Aorta (tissue), 5 donors: ENCODE results near the gene SFMBT1. TPM values are rescaled to one million over a fixed set of nuclear protein-coding genes. Genes with fewer than 3 reads are reported as not detected.
A peak's percentile ranks its signal among the peaks of the same experiment; 100 is the strongest.

Experiments used
- ATAC-seq: fragments of 200-7000 bp; cut with Tn5 transposase; one replicate; pipeline ENCODE4 v1.9.1; 2022; ENCODE audit warnings: moderate library complexity; ENCODE audit not compliant: low FRiP score
- DNase-seq, 2 donors: peaks; one replicate each; pipeline ENCODE4 v3.0.0-alpha.2; 2020
- H3K27ac ChIP-seq, 2 donors: one replicate each; pipeline ENCODE4 v1.5.1; 2013; ENCODE audit warnings: low read length in 2 of 2, mild to moderate bottlenecking in 2 of 2, moderate library complexity in 2 of 2, control low read depth in 1 of 2, inconsistent platforms in 1 of 2, low read depth in 1 of 2
- H3K27me3 ChIP-seq, 2 donors: one replicate each; pipeline ENCODE4 v1.6.1; 2013; ENCODE audit warnings: control low read depth in 1 of 2, low read length in 1 of 2, mild to moderate bottlenecking in 1 of 2, moderate library complexity in 1 of 2; ENCODE audit not compliant: insufficient read depth in 2 of 2, control insufficient read depth in 1 of 2
- H3K36me3 ChIP-seq, 2 donors: one replicate each; pipeline ENCODE4 v1.6.1; 2013; ENCODE audit warnings: control low read depth in 1 of 2, low read length in 1 of 2, mild to moderate bottlenecking in 1 of 2; ENCODE audit not compliant: insufficient read depth in 2 of 2, control insufficient read depth in 1 of 2
- H3K4me1 ChIP-seq, 2 donors: one replicate each; pipeline ENCODE4 v1.6.1; 2013; ENCODE audit warnings: low read length in 2 of 2, control low read depth in 1 of 2, mild to moderate bottlenecking in 1 of 2, moderate library complexity in 1 of 2; ENCODE audit not compliant: insufficient read depth in 2 of 2, control insufficient read depth in 1 of 2
- H3K4me3 ChIP-seq, 2 donors: one replicate each; pipeline ENCODE4 v1.5.1; 2013; ENCODE audit warnings: low read length in 2 of 2, control low read depth in 1 of 2, mild to moderate bottlenecking in 1 of 2
- H3K9me3 ChIP-seq: one replicate; pipeline ENCODE4 v1.6.1; 2013; ENCODE audit warnings: mild to moderate bottlenecking, low read length; ENCODE audit not compliant: control insufficient read depth
- WGBS, 2 donors: extraction: QIAGEN DNeasy Blood & Tissue Kit; methylation state at CpG; one replicate each; pipeline ENCODE4 v1.1.7; 2013; 5-methylcytosine and 5-hydroxymethylcytosine counted together
- intact Hi-C, 2 donors: fragments of 100-400 bp; cut with DNase I; formaldehyde crosslinking; loops; one replicate each; pipeline versions ENCODE4 v1.14.2 to v1.15.0; 2022
- polyA plus RNA-seq, 2 donors: library from polyadenylated mRNA; stranded (reverse); fragments of 200-250 nt; gene quantifications; one replicate each; pipeline ENCODE4 v1.2.3, GENCODE V29; 2013
- total RNA-seq, 2 donors: library from RNA; stranded (reverse); fragmentation: NEBNext Ultra II Directional; extraction: Animal tissue kit (Norgen Biotek cat#: 25700); gene quantifications; one replicate each; pipeline ENCODE4 v1.2.1, GENCODE V29; 2021
- donor health status: healthy with polysubstance abuse.
- donor health status: Bipolar disorder and iron deficiency.
- donor health status: DM: no; HTN: no; CAD: no.
- donor health status: DM: no; HTN: no; CAD: no.
- donor health status: DM: yes; HTN: yes; CAD: no.

The SFMBT1 gene
- total and polyA plus RNA-seq, 4 donors, result 0.75 to 12.6 (median 5.4) TPM

DNA sequence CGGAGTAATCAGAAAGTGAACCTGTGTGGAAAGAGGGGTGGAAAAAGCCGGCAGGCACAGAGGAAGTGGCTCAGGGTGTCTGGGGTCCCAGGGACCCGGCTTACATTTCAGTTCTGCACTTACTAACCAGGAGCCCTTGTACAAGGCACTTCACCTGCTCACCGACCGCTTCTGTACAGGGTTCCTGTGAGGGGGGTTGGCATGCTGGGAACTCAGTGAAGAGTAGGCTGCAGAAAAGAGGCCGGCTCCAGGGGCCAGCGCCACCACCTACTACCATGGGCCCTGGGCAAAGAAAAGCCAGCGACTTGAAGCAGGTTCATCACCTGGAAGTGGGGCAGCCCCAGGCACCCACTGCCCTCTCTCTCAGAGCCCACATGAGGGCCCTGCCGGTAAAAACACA is 154.7 kb downstream of the SFMBT1 start:
- peak overlapping the region; percentile 60 to 91 for H3K27ac ChIP-seq
- peaks cover 4 to 26% of the 10 kb centered on the region in 2 donors for H3K4me1 ChIP-seq
- intact Hi-C loops, result loop anchor here (5.0 kb wide), 1 partner anchor 59 kb away; the partner anchor contains the start of gene ITIH4 (in 2 of the 2)
- DNase-seq, result no peak
- H3K9me3 ChIP-seq, result no peaks in the 10 kb centered on the region
- H3K4me3 ChIP-seq, result no peak overlapping the region
- H3K27me3 ChIP-seq, result no peaks in the 10 kb centered on the region
- H3K36me3 ChIP-seq, result no peaks in the 10 kb centered on the region
- ATAC-seq, result no peak
- WGBS, 2 donors, result 37 to 40% methylated on average over 9 of the region's 9 CpGs

DNA sequence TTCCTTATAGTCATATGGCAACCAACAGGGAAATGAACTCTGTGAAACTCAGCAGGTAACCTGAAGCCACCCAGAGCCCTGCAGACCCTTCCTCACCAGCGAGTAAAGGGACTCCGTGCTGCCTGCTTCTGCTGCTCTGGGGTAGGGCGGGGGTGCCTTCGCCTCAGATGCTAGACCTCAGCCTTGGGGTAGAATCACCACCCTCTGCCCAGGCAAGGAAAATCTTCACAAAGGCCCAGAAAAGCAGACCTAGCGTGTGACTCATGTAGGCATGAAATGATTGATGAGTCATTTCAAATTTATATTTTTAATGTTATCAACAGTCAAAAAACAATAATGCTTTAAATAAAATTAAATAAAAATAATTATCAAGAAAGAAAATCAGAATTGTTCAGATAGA is 155.1 kb downstream of the SFMBT1 start:
- DNase-seq (no peak), ATAC-seq (no peak)
- 56 to 68% methylated on average over 5 of the region's 5 CpGs for WGBS, 2 donors
- intact Hi-C loops, result loop anchor here (5.0 kb wide), 1 partner anchor 58 kb away; the partner anchor contains the start of gene ITIH4 (in 2 of the 2)
- Histone ChIP-seq H3K27me3 (no peaks in the 10 kb centered on the region), H3K36me3 (no peaks in the 10 kb centered on the region), H3K27ac (peak overlapping the region; percentile 91), H3K4me1 (peaks cover 4 to 26% of the 10 kb centered on the region in 2 donors), H3K4me3 (no peak overlapping the region), H3K9me3 (no peaks in the 10 kb centered on the region)

- Histone ChIP-seq H3K27ac (peak overlapping the region in 1 of 2 donors; percentile 41), H3K36me3 (peaks cover 2 to 3% of the 10 kb centered on the region in 2 donors), H3K9me3 (no peaks in the 10 kb centered on the region), H3K4me3 (no peak overlapping the region), H3K4me1 (peaks cover 4 to 23% of the 10 kb centered on the region in 2 donors), H3K27me3 (no peaks in the 10 kb centered on the region)
- WGBS, 2 donors, result 90 to 91% methylated on average over 8 of the region's 8 CpGs
- intact Hi-C loops, result loop anchor here (5.0 kb wide), 1 partner anchor 58 kb away; the partner anchor contains the start of gene ITIH4 (in 2 of the 2)
- no peak for DNase-seq
- no peak for ATAC-seq
These were observed 156.0 kb downstream of the SFMBT1 start for GRCh38 chr3:52889901-52890300.

DNA sequence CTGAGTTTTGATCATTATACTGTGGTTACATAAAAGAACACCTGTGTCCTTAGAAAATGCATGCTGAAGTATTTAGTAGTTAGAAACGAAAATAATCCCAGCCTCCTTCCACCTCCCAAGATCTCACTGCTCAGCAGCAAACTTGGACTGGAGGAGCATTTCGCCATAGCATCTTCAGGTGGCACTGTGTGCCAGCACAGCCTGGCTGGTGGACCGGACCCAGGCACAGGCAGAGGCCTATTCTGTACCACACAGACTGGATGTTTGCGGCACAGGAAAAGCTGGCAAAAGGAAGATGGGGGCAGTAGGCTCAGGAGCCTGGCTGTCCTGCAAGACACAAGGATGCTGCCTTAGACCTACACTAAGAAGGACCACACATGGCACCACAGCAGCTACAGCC is 158.7 kb downstream of the SFMBT1 start:
- DNase-seq, result no peak
- no peak overlapping the region for H3K4me3 ChIP-seq
- H3K36me3 ChIP-seq, result peaks cover 2 to 3% of the 10 kb centered on the region in 2 donors
- intact Hi-C loops, result no loop called here
- H3K27ac ChIP-seq, result no peak overlapping the region
- H3K4me1 ChIP-seq, result peaks cover 2 to 15% of the 10 kb centered on the region in 2 donors
- no peaks in the 10 kb centered on the region for H3K27me3 ChIP-seq
- no peak for ATAC-seq
- WGBS, 2 donors, result 46 to 53% methylated on average over 4 of the region's 4 CpGs
- no peaks in the 10 kb centered on the region for H3K9me3 ChIP-seq

DNA sequence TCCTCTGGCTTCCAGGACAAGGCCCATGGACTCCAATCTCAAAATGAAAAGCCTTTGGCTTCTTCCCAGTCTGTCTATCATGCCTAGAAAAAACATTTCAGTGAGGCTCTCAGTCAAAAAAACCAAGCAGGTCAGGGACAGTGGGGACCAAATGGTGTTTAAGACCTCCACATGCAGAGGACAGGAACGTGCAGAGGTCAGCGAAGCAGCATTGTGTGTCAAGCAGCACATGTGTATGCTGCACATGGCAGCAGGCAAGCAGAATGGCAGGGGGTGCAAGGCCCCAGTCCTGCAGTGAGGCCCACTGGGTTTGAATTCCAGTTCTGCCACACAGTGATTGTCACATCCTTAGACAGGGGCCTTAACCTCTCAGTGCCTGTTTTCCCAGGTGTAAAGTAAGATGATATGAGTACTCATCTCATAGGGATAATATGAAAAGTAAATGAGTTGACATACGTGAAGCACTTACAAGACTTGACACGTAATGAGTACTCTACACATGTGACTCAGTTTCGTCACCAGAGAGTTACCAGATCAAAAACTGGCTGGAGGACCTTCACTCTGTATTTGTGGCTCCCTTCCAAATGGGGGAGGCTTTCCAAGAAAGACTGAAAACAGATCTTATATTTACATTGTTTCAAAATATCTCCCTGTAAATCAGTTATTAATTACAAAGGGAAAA is 159.7 kb downstream of the SFMBT1 start:
- H3K27me3 ChIP-seq, result no peaks in the 10 kb centered on the region
- intact Hi-C loops, result no loop called here
- WGBS, 2 donors, result 39 to 53% methylated on average over 5 of the region's 5 CpGs

GRCh38 chr3:52882377-52882776 is 163.5 kb downstream of the SFMBT1 start:
- no peak for ATAC-seq

More for the DNA sequence above, 159.7 kb downstream of the SFMBT1 start:
- no peak overlapping the region for H3K4me3 ChIP-seq
- H3K36me3 ChIP-seq, result peaks cover 3% of the 10 kb centered on the region in 2 donors
- peak overlapping the region in 1 of 2 donors; percentile 10 for H3K27ac ChIP-seq
- ATAC-seq (no peak), DNase-seq (no peak)
- no peaks in the 10 kb centered on the region for H3K9me3 ChIP-seq
- peaks cover 2 to 7% of the 10 kb centered on the region in 2 donors for H3K4me1 ChIP-seq

GRCh38 chr3:52881871-52882270 is 164.0 kb downstream of the SFMBT1 start:
- Histone ChIP-seq H3K27ac (no peak overlapping the region), H3K36me3 (peaks cover 3% of the 10 kb centered on the region in 2 donors), H3K27me3 (no peaks in the 10 kb centered on the region), H3K9me3 (no peaks in the 10 kb centered on the region), H3K4me1 (no peaks in the 10 kb centered on the region), H3K4me3 (no peak overlapping the region)
- 55 to 62% methylated on average over 4 of the region's 4 CpGs for WGBS, 2 donors
- ATAC-seq (no peak), DNase-seq (no peak)
- intact Hi-C loops, result no loop called here

More at GRCh38 chr3:52882377-52882776, 163.5 kb downstream of the SFMBT1 start:
- no peak for DNase-seq
- H3K27ac ChIP-seq, result no peak overlapping the region
- no peaks in the 10 kb centered on the region for H3K27me3 ChIP-seq
- no peak overlapping the region for H3K4me3 ChIP-seq
- no peaks in the 10 kb centered on the region for H3K9me3 ChIP-seq
- H3K4me1 ChIP-seq, result no peaks in the 10 kb centered on the region
- 75 to 76% methylated on average over 4 of the region's 4 CpGs for WGBS, 2 donors
- H3K36me3 ChIP-seq, result peaks cover 3% of the 10 kb centered on the region in 2 donors
- intact Hi-C loops, result no loop called here

GRCh38 chr3:52880474-52880873 is 165.4 kb downstream of the SFMBT1 start:
- Histone ChIP-seq H3K27me3 (no peaks in the 10 kb centered on the region), H3K4me3 (no peak overlapping the region), H3K36me3 (peaks cover 2% of the 10 kb centered on the region in 2 donors), H3K4me1 (no peaks in the 10 kb centered on the region), H3K27ac (no peak overlapping the region), H3K9me3 (no peaks in the 10 kb centered on the region)
- no peak for DNase-seq
- 85 to 86% methylated on average over 3 of the region's 3 CpGs for WGBS, 2 donors
- no peak for ATAC-seq
- intact Hi-C loops, result no loop called here

GRCh38 chr3:52880047-52880446 is 165.8 kb downstream of the SFMBT1 start:
- WGBS, 2 donors, result 88 to 93% methylated on average over 5 of the region's 5 CpGs

More at GRCh38 chr3:52880047-52880446, 165.8 kb downstream of the SFMBT1 start:
- intact Hi-C loops, result no loop called here
- H3K9me3 ChIP-seq, result no peaks in the 10 kb centered on the region
- ATAC-seq (no peak), DNase-seq (no peak)
- H3K4me1 ChIP-seq, result no peaks in the 10 kb centered on the region
- H3K36me3 ChIP-seq, result peaks cover 0 to 1% of the 10 kb centered on the region in 2 donors
- no peak overlapping the region for H3K4me3 ChIP-seq
- no peak overlapping the region for H3K27ac ChIP-seq
- H3K27me3 ChIP-seq, result no peaks in the 10 kb centered on the region
